Adrenal gland (tissue), 5 donors: ENCODE data around the gene CD93.

Source experiments
- CTCF ChIP-seq, 6 experiments: fragments of 450-650 bp in 4 of 6; fragments of 200-600 bp in 2 of 6; sonication (generic) in 1 of 6; IDR thresholded peaks; 1 replicate in 5 of 6; 2 replicates in 1 of 6; pipeline versions ENCODE4 v1.5.1 to v1.8.0; 2016 to 2021; ENCODE audit warnings: antibody characterized with exemption in 6 of 6, mild to moderate bottlenecking in 2 of 6, moderate library complexity in 1 of 6
- POLR2A ChIP-seq, 2 donors: fragments of 450-650 bp; IDR thresholded peaks; one replicate each; pipeline ENCODE4 v1.6.1; 2017; ENCODE audit warnings: antibody characterized with exemption in 2 of 2, mild to moderate bottlenecking in 2 of 2, moderate library complexity in 1 of 2
- donor health status: DM: no; HTN: no; CAD: no.

GRCh38 chr20:23050076-23050838 is 35.9 kb downstream of the CD93 start:
- TF ChIP-seq CTCF (IDR thresholded peaks at IDR 0.05) (no peak), POLR2A (IDR thresholded peaks at IDR 0.05) (no peak)
